Measurements from ENCODE around the gene TICRR. TPM values are rescaled to one million over a fixed set of nuclear protein-coding genes. Genes with fewer than 3 reads are reported as not detected.

The TICRR gene
- total and polyA plus RNA-seq, 2 of the 13 experiments (the other 11 are each of a cell fraction or from before 2014, with no cell fraction given), result 4.1 to 14.3 TPM

DNA sequence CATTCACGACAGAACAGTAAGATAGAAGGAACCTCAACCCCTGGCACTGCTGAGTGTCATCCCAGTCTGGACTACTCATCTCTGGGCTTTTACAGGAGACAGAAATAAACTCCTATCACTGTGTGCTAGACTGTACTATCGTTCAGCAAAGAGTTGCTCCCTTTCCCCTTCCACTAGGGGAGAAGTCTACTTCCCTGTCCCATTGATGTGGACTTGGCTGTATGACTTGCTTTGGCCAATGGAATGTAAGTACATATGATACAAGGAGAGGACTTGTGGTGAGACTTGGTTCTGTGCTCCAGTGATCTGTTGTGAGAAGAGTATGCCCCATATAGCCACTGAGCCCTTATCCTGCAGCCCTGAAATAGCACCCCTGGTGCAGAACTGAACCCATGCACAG lies 85.3 kb downstream of the TICRR start:
- no peak overlapping the region for H3K9ac ChIP-seq (ENCODE audit: insufficient read depth, low read depth, low read length)
- no peaks in the 10 kb centered on the region for H3K9me3 ChIP-seq (ENCODE audit: low read length)
- H4K20me1 ChIP-seq (ENCODE audit: insufficient read depth, low read length), result no peaks in the 10 kb centered on the region
- TF ChIP-seq SRSF1 (optimal IDR thresholded peaks at IDR 0.05; ENCODE audit: low read depth, low read length), result no peak
- TF ChIP-seq ZNF143 (CRISPR knock-in tag; IDR thresholded peaks at IDR 0.05), result no peak
- TF ChIP-seq RBM39 (IDR thresholded peaks at IDR 0.05; ENCODE audit: low read depth, low read length, poor library complexity, severe bottlenecking), result no peak
- no peak for TF ChIP-seq KAT2B (IDR thresholded peaks at IDR 0.05; ENCODE audit: borderline replicate concordance, low read depth, low read length)
- TF ChIP-seq ZNF563 (CRISPR knock-in tag; IDR thresholded peaks at IDR 0.05), result no peak
- TF ChIP-seq, protein P1, sequence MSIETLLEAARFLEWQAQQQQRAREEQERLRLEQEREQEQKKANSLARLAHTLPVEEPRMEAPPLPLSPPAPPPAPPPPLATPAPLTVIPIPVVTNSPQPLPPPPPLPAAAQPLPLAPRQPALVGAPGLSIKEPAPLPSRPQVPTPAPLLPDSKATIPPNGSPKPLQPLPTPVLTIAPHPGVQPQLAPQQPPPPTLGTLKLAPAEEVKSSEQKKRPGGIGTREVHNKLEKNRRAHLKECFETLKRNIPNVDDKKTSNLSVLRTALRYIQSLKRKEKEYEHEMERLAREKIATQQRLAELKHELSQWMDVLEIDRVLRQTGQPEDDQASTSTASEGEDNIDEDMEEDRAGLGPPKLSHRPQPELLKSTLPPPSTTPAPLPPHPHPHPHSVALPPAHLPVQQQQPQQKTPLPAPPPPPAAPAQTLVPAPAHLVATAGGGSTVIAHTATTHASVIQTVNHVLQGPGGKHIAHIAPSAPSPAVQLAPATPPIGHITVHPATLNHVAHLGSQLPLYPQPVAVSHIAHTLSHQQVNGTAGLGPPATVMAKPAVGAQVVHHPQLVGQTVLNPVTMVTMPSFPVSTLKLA (IDR thresholded peaks at IDR 0.05), result no peak
- TF ChIP-seq NFKB2 (CRISPR knock-in tag; IDR thresholded peaks at IDR 0.05; ENCODE audit: borderline replicate concordance), result no peak
- TF ChIP-seq ZFP36L2 (CRISPR knock-in tag; IDR thresholded peaks at IDR 0.05), result no peak
- TF ChIP-seq PRPF4 (IDR thresholded peaks at IDR 0.05; ENCODE audit: low read depth, low read length, poor library complexity, severe bottlenecking), result no peak
- TF ChIP-seq MIER3 (CRISPR knock-in tag; IDR thresholded peaks at IDR 0.05; ENCODE audit: borderline replicate concordance), result no peak
- DNase-seq (ENCODE audit: low spot score) (no peak), ATAC-seq (peak; percentile 62), FAIRE-seq (no peak)
- WGBS (ENCODE audit: low lambda C conversion rate), result 24% methylated on average over 2 of the region's 2 CpGs
- no peak overlapping the region for H2AFZ ChIP-seq (ENCODE audit: low read length)
- H3K79me2 ChIP-seq (ENCODE audit: insufficient read depth, low read length), result no peaks in the 10 kb centered on the region
- no TSS peak for BruUV-seq (replicated peaks)
- in situ Hi-C loops (cut with HindIII; ENCODE audit: extremely low pct_ligation_motif_present, low pct_unique_long_range_greater_than_20kb) (no loop called here), intact Hi-C loops (cut with micrococcal nuclease; ENCODE audit: unreplicated experiment) (no loop called here)
- H3K4me2 ChIP-seq (ENCODE audit: low read depth, low read length), result no peak overlapping the region
- CTCF ChIA-PET (ENCODE audit: low intra/inter-chr PET ratio, low total read pairs), result no interaction called here
- no peaks in the 10 kb centered on the region for H3K36me3 ChIP-seq (replicated peaks in 1 of 2; ENCODE audit: control insufficient read depth in 1 of 2, insufficient read depth in 2 of 2, low read length in 2 of 2)
- H3K27me3 ChIP-seq (ENCODE audit: control insufficient read depth in 1 of 2, insufficient read depth in 2 of 2, low read length in 2 of 2), result peaks cover 1 to 2% of the 10 kb centered on the region in 2 experiments; a peak in 2 of 5 replicates
- no peak overlapping the region for H3K4me3 ChIP-seq (replicated peaks in 1 of 3; ENCODE audit: insufficient read depth in 1 of 3, low read depth in 2 of 3, low read length in 3 of 3)
- H3K4me1 ChIP-seq (ENCODE audit: insufficient read depth, low read length), result peaks cover 29% of the 10 kb centered on the region
- no peak overlapping the region for H3K27ac ChIP-seq (ENCODE audit: extremely low read length, insufficient read depth, low read length)
- POLR2A ChIA-PET, result no interaction called here
